ENCODE data around the gene IQSEC3.

IQSEC3 gene

GRCh38 chr12:80681-81190 is 14.2 kb downstream of the IQSEC3 start:
- DNase-seq (ENCODE audit: low read depth): no peak

GRCh38 chr12:82740-83139 is 16.2 kb downstream of the IQSEC3 start:
- no peak for DNase-seq (ENCODE audit: low read depth)

DNA sequence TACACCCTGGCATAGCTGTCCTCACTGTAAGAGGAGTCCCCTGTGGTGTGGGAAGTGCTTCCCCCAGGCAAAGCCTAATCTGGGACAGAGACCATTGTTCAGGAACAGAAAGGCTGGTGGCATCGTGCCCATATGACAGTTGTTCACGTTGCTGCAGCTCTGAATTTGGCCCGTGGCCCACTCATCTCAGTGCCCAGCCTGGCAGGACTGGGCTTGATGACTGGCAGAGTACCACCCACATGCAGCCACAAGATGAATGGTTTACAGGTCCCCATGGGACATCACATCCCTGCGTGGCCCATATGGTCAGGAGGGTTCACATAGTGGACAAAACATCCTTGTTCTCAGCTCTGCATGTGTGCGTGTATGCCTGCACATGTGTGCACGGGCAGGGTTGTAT is 17.5 kb downstream of the IQSEC3 start:
- no peak for DNase-seq (ENCODE audit: low read depth)

DNA sequence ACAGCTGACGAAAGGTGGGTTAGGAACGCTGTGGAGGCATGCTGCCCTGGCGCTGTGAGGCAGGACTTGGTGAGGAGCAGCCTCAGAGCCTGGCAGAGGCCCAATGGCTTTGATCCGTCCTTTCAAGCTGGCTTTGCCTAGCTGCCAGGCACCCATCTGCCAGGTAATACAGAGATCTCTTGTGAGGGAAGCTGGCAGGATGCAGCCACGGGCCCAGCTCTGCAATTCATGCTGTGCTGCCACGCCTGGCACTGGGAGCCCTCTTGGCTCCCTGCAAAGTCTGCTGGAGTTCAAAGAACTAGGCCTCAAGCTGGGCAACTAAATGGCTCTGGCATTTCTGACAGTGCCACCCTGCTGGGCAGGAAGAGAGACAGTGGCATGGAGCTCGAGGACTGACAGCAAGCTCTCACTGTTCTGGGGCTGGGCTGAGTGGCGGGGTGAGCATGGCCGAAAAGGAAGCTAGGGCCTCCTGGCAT is 18.7 kb downstream of the IQSEC3 start:
- DNase-seq (ENCODE audit: low read depth): no peak

DNA sequence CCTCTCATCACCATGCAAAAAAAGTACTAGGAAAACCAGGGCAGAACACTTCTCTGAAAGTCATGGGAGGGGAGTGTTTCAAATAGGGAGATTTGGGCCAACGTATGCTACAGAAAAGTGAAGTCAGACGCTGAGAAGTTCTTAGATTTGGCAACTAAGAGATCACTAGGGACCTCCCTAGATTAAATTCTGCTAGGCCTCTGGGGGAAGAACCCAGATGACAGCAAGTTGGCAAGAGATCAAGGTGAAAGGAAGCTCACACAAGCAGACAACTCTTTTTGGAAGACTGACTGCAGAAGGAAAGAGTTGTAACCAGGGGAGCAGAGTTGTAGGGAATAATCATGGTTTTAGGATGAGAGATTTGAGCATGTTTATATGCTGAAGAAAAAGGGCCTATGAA is 20.7 kb downstream of the IQSEC3 start:
- no peak for DNase-seq (ENCODE audit: low read depth)

DNA sequence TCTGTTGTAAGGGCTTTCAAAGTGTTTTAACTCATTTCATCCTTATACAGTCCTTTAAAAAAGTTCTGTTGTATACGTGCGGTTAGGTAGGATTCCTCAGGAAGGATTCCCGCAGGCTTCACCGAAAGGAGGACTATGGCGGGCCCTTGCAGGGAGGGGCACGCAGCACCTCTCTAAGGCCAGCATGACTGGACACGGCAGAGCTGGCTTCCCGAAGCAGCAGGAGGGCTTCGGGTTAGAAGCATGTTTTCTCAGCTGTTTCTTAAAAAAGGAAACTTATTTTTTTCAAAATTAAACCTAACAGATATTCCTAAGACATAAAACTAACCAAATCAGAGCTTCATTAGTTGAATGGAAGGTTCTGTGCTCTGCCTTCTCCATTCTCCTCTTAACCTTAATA is 21.3 kb downstream of the IQSEC3 start:
- no peak for DNase-seq (ENCODE audit: low read depth)

DNA sequence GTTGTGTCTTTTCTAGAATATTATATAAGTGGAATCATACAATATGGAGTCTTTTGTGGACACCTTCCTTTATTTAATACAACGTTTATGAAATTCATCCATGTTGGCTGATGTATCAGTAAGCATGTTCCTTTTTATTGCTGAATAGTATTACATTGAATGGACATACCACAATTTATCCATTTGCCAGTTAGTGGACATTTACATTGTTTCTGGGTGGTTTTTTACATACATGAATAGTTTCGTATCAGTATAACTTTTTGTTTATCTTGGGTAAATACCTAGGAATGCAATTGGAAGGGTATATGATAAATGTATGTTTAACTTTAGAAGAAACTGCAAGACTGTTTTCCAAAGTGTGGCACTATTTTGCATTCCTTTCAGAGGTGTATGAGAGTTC is 23.1 kb downstream of the IQSEC3 start:
- no peak for DNase-seq (ENCODE audit: low read depth)

GRCh38 chr12:91213-91612 is 24.6 kb downstream of the IQSEC3 start:
- no peak for DNase-seq (ENCODE audit: low read depth)

- DNase-seq (ENCODE audit: low read depth): no peak
Measured at GRCh38 chr12:93266-94005, 26.9 kb downstream of the IQSEC3 start.

- no peak for DNase-seq (ENCODE audit: low read depth)
Measured at GRCh38 chr12:96543-96942, 30.0 kb downstream of the IQSEC3 start.

- DNase-seq (ENCODE audit: low read depth): no peak
Measured at GRCh38 chr12:98924-99352, 32.4 kb downstream of the IQSEC3 start.

DNA sequence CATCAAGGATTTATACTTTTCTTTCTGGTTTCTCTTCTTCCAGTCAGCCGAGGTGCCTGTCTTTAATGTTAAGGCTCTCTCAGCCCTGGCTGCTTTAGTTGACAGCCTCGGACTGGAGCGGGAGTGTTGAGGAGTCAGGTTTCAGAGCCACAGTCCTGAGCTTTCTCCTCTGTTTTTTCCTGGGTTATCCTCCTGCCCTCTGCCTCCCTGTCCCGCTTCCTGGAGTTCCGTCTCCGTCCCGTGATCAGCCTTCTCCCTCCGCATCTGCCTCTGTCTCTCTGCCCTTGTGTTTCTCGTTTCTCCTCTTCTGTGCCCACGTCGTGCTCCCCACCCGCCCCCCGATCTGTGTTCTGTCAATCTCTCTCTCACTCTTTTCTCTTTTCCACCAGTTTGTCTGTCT is 33.0 kb downstream of the IQSEC3 start:
- no peak for DNase-seq (ENCODE audit: low read depth)

DNA sequence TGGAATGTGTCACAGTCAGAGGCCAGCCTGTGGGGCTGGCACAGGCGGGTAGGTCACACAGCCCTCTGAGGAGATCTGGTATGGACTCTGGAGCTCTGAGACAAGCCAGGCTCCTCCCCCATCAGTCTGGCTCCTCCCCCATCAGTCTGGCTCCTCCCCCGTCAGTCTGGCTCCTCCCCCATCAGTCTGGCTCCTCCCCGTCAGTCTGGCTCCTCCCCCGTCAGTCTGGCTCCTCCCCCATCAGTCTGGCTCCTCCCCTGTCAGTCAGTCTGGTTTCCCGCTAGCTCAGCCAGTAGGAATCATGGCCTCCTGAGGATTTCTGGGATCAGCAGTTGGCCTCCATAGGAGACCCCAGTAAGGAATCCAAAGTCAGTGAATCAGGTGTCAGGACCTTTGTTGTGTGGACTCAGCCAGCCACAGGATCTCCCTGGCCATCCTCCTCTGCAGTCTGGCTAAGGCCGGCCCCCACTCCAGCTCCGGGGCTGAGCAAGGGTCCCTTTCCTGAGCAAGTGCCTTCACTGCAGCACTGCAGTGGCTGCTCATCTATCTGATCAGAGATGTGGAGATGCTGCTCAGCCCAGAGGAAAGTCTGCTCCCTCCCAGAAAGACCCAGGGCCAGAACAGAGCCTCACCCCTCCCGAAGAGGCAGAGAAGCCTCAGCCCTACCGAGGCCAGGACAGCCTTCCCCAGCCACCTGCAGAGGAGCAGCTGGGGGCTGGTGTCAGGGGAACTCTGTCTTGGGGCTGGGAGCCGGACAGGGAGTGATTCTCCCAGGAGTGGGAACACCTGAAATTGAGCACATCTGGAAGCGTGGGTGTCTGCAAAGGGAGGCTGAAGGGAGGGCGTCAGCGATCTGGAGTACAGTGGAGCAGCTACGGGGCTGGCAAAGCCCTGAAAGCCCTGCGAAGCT is 35.7 kb downstream of the IQSEC3 start:
- no peak for DNase-seq (ENCODE audit: low read depth)

GRCh38 chr12:102879-103168 is 36.3 kb downstream of the IQSEC3 start:
- DNase-seq (ENCODE audit: low read depth): no peak

DNA sequence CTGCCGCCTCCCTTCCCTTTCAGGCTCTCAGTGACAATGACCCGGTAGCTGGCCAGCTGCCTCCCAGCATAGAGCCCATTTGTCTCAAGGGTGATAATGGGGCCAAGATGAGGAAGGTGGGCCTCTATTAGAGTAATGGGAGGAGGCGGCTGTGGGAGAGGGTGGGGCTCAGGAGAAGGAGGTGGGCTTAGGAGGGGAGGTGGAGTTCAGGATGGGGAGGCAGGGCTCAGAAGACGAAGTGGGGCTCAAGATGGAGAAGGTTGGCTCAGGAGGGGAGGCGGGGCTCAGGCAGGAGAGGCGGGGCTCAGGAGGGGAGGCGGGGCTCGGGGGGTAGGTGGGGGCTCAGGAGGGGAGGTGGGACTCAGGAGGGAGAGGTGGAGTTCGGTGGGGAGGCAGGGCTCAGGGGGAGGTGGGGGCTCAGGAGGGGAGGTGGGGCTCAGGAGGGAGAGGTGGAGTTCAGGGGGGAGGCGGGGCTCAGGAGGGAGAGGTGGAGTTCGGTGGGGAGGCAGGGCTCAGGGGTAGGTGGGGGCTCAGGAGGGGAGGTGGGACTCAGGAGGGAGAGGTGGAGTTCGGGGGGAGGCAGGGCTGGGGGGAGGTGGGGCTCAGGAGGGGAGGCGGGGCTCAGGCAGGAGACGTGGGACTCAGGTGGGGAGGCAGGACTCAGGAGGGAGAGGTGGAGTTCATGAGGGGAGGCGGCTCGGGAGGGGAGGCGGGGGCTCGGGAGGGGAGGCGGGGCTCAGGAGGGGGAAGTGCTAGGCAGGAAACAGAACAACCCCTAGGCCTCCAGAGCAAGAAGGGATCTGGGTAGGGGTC is 36.8 kb downstream of the IQSEC3 start:
- DNase-seq (ENCODE audit: low read depth): no peak

DNA sequence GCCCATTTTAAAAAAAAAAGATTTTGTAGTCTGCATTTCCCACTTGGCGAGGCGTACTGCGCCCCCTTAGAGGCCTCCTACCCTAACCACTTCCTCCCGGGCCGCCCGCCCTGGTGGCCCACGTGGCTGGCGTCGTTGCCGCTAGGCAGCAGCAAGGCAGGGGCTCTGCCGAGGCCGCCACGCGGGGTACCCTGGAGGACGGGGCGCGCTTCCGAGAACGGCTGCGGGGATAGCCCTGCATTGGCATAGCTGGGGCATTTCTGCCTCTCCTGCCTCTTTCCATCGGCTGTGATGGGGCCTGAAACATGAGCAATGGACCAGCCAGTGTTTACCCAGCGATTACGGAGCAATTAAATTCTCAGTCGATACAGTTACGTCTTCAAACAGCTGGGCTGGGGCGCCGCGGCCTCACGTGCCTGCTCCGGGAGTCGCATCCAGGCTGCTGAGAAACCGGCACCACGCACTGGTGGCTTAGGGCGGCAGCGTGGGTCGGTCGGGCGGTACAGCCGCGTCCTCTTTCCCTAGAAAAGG is 38.0 kb downstream of the IQSEC3 start:
- no peak for DNase-seq (ENCODE audit: low read depth)

DNA sequence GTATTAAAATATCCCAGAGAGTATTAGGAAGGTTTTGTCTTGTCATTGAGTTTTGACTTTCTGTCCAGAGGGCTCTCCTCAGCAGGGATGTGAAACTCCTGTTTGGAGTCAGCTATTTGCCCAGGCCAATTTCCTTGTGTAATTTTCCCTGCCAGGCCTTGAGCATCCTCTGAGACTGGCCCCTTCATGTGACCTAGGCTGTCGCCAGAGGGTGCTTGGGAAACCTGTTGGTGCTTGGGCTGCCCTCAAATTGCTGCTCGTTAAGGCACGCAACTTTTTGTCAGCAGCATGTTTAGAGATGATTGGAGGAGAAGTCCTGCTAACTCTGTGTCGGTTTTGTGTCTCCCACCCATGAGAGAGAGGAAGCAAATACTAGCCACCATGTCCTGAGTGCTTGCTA is 39.1 kb downstream of the IQSEC3 start:
- DNase-seq (ENCODE audit: low read depth): no peak

DNA sequence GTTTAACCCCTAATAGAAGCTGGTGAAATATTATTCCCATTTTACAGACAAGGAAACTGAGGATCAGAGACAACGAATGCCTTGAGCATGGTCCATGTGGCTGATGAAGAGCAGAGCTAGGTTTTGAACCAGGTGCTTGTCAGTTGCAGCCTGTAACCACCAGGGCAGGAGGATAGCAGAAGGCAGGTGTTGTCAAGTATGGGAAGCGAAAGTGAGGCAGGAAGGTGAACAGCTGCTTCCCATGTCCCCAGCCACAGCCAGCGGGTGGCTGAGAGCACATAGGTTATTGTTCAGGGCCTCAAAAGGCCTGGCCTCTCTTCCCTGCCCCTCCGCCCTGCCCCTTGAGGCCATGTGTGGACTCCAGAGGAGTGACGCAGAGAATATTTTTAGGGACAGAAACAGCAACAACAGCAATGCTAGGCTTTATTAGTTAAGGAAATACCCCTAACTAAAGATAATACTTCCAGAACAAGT is 39.6 kb downstream of the IQSEC3 start:
- DNase-seq (ENCODE audit: low read depth): no peak

DNA sequence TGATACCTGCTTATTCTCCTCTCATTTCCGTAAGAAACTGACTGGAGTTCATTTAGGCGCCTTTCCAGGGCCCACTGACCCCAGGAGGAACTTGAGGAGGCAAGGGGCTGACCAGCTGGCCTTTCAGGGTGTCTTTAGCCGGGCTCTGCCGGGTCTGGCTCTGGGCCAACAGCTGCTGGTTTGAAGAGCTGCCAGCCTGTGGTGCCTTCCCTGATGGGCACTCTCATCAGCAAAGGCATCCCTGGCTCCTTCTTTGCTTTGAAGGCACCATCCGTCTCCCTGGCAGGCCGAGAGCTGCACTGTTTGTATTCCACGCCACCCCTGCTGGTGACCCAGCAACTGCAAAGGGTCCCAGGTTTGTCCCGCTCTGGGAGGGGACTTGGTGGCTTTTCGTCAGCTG is 42.0 kb downstream of the IQSEC3 start:
- DNase-seq (ENCODE audit: low read depth): no peak

DNA sequence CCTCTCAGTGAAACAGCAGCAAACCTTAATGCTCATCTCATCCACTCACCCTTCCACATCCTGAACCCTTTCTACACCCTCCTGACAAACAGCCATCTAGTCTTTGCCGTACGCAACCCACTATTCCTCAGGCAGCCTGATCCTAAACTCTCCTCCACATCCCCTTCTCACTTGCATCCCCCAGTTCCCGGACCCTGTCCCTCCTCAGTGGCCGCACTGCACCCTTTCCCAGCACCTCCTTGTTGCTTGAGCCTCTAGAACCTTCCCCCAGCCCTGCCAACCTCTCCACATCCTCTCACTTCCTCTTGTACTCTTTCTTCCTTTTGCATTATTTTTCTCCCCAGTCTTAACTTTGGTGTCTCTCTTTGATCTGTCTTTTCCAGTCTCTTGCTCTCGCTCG is 42.9 kb downstream of the IQSEC3 start:
- no peak for DNase-seq (ENCODE audit: low read depth)

GRCh38 chr12:109872-110271 is 43.3 kb downstream of the IQSEC3 start:
- no peak for DNase-seq (ENCODE audit: low read depth)

All from stimulated activated CD8-positive, alpha-beta memory T cell treated with anti-CD3 and anti-CD28 coated beads, Interleukin-15, amount 100 ng/mL, for 24 hours (primary cell).